Measurements from ENCODE around the gene LIMS1.

The LIMS1 gene

DNA sequence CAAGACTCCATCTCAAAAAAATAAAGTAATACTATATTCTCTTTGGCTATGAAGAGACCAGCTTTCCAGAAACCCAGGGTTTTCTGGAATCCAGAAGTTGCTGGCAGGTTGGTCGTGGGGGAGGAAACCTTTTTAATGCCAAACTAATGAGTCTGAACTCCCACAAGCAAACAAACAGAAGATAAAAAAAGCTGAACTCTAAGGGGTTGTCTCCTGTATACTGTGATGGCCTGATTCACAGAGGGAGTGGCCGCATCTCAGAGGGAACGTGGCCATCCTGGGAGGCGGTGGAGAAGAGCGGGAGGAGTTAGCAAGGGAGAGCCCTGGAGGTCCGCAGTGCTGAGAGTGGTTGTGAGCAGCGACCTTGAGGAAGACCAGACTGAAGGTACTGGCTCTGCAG is 36.1 kb downstream of the LIMS1 start:
- H3K4me3 Mint-ChIP-seq: no peak overlapping the region
- no peak overlapping the region for H3K27ac Mint-ChIP-seq
- DNase-seq: no peak
- H3K9me3 Mint-ChIP-seq: no peaks in the 10 kb centered on the region
- H3K4me1 Mint-ChIP-seq: peaks cover 20% of the 10 kb centered on the region
- no peak for ATAC-seq
- no peaks in the 10 kb centered on the region for H3K27me3 Mint-ChIP-seq

DNA sequence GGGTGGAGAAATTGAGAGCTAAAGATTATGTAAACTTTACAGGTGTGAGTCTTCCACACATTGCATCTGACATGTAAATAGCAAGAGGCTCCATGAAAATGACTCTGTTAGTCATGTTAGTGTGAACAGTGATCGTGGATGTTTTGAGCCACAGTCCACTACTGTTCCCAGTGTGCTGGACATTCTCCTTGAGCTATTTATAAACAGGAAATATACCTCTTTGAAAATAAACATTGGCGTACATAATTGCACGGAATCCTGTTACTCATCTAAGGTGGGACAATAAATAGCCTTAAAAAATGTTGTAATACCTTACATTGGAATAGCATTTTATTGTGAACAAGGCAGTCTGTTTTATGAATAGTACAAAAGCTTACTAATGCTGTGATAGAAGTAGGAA is 37.0 kb downstream of the LIMS1 start:
- H3K27ac Mint-ChIP-seq: no peak overlapping the region
- DNase-seq (no peak), ATAC-seq (no peak)
- H3K4me1 Mint-ChIP-seq: peaks cover 13% of the 10 kb centered on the region
- H3K9me3 Mint-ChIP-seq: no peaks in the 10 kb centered on the region
- H3K27me3 Mint-ChIP-seq: no peaks in the 10 kb centered on the region
- H3K4me3 Mint-ChIP-seq: no peak overlapping the region

- Mint-ChIP-seq H3K27ac (peak overlapping the region in 1 of 2 donors; percentile 40), H3K9me3 (no peaks in the 10 kb centered on the region), H3K4me1 (peaks cover 13% of the 10 kb centered on the region), H3K4me3 (no peak overlapping the region), H3K27me3 (no peaks in the 10 kb centered on the region)
- DNase-seq: no peak
- no peak for ATAC-seq
Observed at GRCh38 chr2:108573061-108573460, 38.8 kb downstream of the LIMS1 start.

GRCh38 chr2:108574332-108574731 is 40.1 kb downstream of the LIMS1 start:
- Mint-ChIP-seq H3K9me3 (no peaks in the 10 kb centered on the region), H3K4me3 (no peak overlapping the region), H3K4me1 (peaks cover 13% of the 10 kb centered on the region), H3K27ac (peak overlapping the region in 1 of 2 donors; percentile 74), H3K27me3 (no peaks in the 10 kb centered on the region)
- ATAC-seq (no peak), DNase-seq (no peak)

DNA sequence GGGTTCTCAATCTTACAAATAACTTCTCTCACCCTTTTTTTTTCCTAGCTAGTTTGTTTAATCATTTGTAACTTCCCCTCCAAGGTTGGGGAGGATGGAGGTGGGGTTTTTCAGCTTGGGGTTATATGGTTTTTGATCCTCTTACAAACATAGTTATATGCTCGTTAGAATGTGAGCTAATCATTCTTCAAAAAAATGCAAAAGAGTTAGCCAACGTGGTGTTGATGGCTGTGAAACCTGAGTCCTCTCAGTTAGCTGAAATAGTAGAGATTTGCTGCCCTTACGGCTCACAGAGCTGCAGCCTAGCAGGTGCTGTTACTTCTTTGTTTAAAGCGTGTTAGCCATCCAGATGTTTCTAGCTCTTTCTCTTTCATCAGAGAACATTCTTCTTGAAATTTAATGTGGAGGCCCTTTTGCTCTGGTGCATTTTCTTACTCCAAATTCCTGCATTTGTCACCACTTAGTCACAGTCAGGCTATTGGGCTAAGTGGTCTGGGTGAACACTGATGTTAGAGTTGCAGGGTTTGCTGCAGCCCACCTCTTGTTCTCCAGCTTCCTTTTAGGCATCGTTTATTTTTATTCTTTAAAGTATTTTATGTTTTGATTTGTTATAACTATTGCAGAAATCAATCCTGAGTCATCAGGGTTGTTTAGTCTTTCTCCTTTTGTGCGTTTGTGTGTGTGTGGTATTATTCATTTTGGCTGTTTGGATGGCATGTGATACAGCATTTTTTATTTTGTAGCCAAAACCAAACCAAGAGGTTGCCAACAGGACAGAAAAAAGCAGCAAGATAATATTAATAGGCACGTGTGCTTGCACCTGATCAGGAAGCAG is 41.1 kb downstream of the LIMS1 start:
- Mint-ChIP-seq H3K9me3 (no peaks in the 10 kb centered on the region), H3K27me3 (no peaks in the 10 kb centered on the region), H3K4me3 (no peak overlapping the region), H3K27ac (no peak overlapping the region), H3K4me1 (peaks cover 16% of the 10 kb centered on the region)
- peak; percentile 45 for ATAC-seq
- no peak for DNase-seq

DNA sequence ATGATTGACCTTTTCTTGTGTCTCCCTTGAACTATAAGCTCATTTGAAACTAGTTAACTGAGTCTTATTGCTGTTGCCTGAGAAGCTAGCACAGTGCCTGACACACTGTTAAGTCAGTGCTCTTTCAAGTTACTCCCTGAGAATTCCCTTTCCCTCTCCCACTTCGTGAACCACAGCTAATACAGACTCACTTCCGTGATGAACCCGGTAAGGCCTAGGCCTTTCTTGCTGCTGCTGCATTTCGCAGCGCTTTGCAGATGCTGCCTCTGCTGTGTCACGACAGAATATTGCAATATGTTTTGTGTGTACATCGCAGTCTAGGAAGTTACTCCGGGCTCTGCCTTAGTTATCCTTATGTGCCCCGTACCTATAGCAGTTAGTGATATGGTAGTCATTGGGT is 42.8 kb downstream of the LIMS1 start:
- Mint-ChIP-seq H3K4me3 (no peak overlapping the region), H3K4me1 (peaks cover 24% of the 10 kb centered on the region), H3K27me3 (no peaks in the 10 kb centered on the region), H3K27ac (no peak overlapping the region), H3K9me3 (no peaks in the 10 kb centered on the region)
- ATAC-seq: no peak
- DNase-seq: no peak

GRCh38 chr2:108579623-108580022 is 45.4 kb downstream of the LIMS1 start:
- H3K4me1 Mint-ChIP-seq: peaks cover 27% of the 10 kb centered on the region
- H3K27ac Mint-ChIP-seq: no peak overlapping the region
- DNase-seq: no peak
- no peak overlapping the region for H3K4me3 Mint-ChIP-seq
- H3K9me3 Mint-ChIP-seq: no peaks in the 10 kb centered on the region
- H3K27me3 Mint-ChIP-seq: no peaks in the 10 kb centered on the region
- ATAC-seq: no peak

GRCh38 chr2:108580050-108580449 is 45.8 kb downstream of the LIMS1 start:
- no peak for ATAC-seq
- Mint-ChIP-seq H3K27ac (peak overlapping the region in 1 of 2 donors; percentile 74), H3K9me3 (no peaks in the 10 kb centered on the region), H3K27me3 (no peaks in the 10 kb centered on the region), H3K4me1 (peaks cover 23% of the 10 kb centered on the region), H3K4me3 (no peak overlapping the region)
- no peak for DNase-seq

DNA sequence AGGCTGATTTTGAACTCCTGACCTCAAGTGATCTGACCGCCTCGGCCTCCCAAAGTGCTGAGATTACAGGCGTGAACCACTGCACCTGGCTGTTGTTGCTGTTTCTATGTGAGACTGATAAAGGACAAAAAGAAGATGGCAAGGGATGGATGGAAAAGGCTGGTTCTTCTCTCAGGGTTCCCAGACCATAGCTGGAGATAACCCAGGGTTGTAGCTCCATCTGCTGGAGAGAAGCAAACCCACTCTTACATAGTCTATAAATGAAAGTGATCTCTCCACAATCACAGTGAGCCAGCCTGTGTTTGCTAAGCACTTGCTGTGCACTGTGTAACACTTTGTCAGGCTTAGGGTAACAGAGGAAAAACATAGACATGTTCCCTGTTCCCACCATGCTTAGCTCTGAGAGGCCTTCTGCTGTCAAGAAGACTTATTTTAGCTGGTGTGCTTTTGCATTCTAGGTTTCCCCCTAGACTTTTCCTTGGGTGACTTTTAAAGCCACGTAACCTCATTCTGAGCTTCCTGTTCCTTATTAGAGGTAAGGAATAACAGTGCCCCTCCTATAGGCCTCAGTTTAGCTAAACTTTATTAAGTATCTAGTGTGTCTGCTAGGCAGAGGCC is 49.7 kb downstream of the LIMS1 start:
- Mint-ChIP-seq H3K4me1 (peaks cover 35% of the 10 kb centered on the region), H3K27me3 (no peaks in the 10 kb centered on the region), H3K27ac (no peak overlapping the region), H3K9me3 (no peaks in the 10 kb centered on the region), H3K4me3 (no peak overlapping the region)
- DNase-seq (peak; percentile 44 to 46), ATAC-seq (peak; percentile 91)

DNA sequence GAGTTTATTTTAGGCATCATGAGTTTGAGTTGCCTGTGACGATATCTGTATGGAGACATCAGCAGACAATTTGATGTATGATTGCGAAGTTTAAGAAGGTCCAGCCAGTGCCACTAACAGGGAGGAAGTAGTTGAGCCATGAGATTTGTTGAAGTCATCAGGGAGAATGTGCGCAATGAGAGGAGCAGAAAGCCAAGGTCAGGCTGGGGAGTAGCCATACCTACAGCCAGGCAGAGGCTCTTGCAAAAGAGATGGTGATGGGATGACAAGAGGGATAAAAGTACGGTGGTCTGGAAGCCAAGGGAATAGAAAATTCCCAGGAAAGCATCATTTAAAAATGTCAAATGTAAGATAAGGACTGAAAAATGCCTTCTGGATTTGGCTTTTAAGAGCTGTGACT is 51.2 kb downstream of the LIMS1 start:
- no peak overlapping the region for H3K27ac Mint-ChIP-seq
- no peak overlapping the region for H3K4me3 Mint-ChIP-seq
- H3K4me1 Mint-ChIP-seq: peaks cover 44% of the 10 kb centered on the region
- H3K27me3 Mint-ChIP-seq: no peaks in the 10 kb centered on the region
- ATAC-seq (no peak), DNase-seq (no peak)
- H3K9me3 Mint-ChIP-seq: no peaks in the 10 kb centered on the region

- Mint-ChIP-seq H3K27me3 (no peaks in the 10 kb centered on the region), H3K4me1 (peaks cover 44% of the 10 kb centered on the region), H3K9me3 (no peaks in the 10 kb centered on the region), H3K27ac (no peak overlapping the region), H3K4me3 (no peak overlapping the region)
- DNase-seq (no peak), ATAC-seq (no peak)
Observed at GRCh38 chr2:108586116-108586515, 51.8 kb downstream of the LIMS1 start.

DNA sequence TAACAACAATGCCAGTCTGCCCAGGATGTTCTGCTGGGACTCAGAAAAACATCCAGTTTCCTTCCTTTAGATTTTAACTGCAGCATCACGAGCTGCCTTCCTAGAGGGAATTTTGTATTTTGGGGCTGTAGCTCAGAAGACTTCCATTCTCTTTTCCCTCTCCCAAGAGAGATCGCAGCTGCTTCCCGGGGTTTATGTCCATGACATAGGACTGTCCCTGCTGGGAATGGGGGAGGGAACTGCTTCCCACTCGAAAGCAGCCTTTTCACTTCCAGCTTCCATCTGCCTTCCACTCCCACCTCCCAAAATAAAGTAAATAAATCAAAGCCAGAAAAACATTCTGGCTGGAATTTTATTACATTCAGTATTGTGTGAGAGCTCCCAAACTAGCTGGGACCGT is 52.4 kb downstream of the LIMS1 start:
- DNase-seq (no peak), ATAC-seq (no peak)
- peaks cover 46% of the 10 kb centered on the region for H3K4me1 Mint-ChIP-seq
- no peaks in the 10 kb centered on the region for H3K9me3 Mint-ChIP-seq
- H3K27ac Mint-ChIP-seq: no peak overlapping the region
- no peaks in the 10 kb centered on the region for H3K27me3 Mint-ChIP-seq
- H3K4me3 Mint-ChIP-seq: no peak overlapping the region

- Mint-ChIP-seq H3K4me3 (no peak overlapping the region), H3K9me3 (no peaks in the 10 kb centered on the region), H3K4me1 (peaks cover 51% of the 10 kb centered on the region), H3K27me3 (no peaks in the 10 kb centered on the region), H3K27ac (no peak overlapping the region)
- DNase-seq (no peak), ATAC-seq (no peak)
Observed at GRCh38 chr2:108587621-108588020, 53.4 kb downstream of the LIMS1 start.

DNA sequence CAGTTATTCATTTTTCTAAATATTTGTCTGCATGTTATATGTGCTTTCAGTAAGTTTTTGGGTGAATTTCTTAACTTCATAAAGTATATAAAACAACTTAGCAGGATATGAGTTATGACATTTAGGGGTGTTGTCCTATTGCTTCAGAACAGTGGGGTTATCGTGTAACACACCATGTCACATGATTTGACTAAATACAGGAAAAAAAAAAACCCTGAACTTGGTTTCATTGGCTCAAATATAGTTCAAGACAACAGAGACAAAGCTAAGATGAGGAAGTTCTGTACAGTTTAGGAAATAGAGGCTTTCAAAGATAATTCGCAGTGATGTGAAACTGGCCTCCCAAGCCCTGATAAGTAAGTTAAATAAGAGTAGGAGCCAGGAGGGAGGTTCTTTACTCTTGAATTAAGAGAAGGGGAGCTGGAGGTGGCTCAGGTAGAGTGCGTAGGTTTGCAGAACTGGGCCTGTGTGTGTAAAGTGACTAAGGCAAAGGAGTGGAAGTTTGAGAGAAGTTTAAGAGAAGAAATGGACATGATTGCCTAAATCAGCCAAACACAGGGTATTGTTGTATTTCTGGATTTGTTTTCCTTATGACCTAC is 53.9 kb downstream of the LIMS1 start:
- Mint-ChIP-seq H3K9me3 (no peaks in the 10 kb centered on the region), H3K27me3 (no peaks in the 10 kb centered on the region), H3K4me1 (peaks cover 55% of the 10 kb centered on the region), H3K4me3 (peak overlapping the region; percentile 28 to 49), H3K27ac (peak overlapping the region in 1 of 2 donors; percentile 73)
- no peak for ATAC-seq
- no peak for DNase-seq

DNA sequence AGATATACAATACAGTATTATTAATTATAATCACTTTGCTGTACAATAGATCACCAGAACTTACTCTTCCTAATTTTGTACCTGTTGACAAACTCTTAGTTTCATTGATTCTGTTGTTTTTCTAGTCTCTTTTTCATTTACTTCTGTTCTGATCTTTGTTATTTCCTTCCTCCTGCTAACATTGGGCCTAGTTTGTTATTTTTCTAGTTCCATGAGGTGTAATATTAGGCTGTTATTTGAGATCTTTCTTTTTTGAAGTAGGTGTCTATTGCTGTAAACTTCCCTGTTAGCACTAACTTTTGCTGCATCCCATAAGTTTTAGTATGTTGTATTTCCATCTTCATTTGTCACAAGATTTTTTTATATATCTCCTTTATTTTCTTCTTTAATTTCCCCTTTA is 55.1 kb downstream of the LIMS1 start:
- H3K27me3 Mint-ChIP-seq: no peaks in the 10 kb centered on the region
- DNase-seq (no peak), ATAC-seq (no peak)
- peaks cover 61% of the 10 kb centered on the region for H3K4me1 Mint-ChIP-seq
- H3K9me3 Mint-ChIP-seq: no peaks in the 10 kb centered on the region
- H3K4me3 Mint-ChIP-seq: no peak overlapping the region
- no peak overlapping the region for H3K27ac Mint-ChIP-seq

DNA sequence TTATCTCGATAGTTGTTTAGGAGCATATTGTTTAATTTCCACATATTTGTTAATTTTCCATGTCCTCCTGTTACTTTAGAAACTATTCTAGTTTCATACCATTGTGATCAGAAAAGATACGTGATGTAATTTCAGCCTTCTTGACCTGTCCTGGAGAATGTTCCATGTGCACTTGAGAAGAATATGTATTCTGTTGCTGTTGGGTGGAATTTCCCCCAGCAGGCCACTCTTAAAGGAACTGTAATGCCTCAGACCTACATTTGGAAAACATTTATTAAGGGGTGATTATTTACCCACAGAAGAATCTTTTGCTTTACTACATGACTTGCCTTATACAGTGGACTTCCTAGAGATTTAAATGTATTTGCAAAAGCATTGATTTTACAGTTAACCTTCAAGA is 55.5 kb downstream of the LIMS1 start:
- Mint-ChIP-seq H3K4me1 (peaks cover 62% of the 10 kb centered on the region), H3K27ac (no peak overlapping the region), H3K27me3 (no peaks in the 10 kb centered on the region), H3K4me3 (peak overlapping the region in 1 of 2 donors; percentile 27), H3K9me3 (no peaks in the 10 kb centered on the region)
- DNase-seq (no peak), ATAC-seq (no peak)

All from stimulated activated naive CD8-positive, alpha-beta T cell treated with anti-CD3 and anti-CD28 coated beads, Interleukin-15, amount 100 ng/mL, for 72 hours (primary cell).